GM12891 (cell line): ENCODE results near the gene HMCN2.

Experiments used
- PAX5 ChIP-seq: IDR thresholded peaks from 2 replicates; pipeline ENCODE4 v1.6.1; 2011; ENCODE audit warnings: low read length, moderate library complexity, mild to moderate bottlenecking; ENCODE audit not compliant: insufficient read depth, severe bottlenecking
- POLR2A ChIP-seq: IDR thresholded peaks from 2 replicates; pipeline ENCODE4 v1.6.1; 2011; ENCODE audit warnings: low read depth, low read length, control low read depth
- POLR2AphosphoS5 ChIP-seq: IDR thresholded peaks from 2 replicates; pipeline ENCODE4 v1.6.1; 2011; ENCODE audit warnings: low read depth, low read length, control low read depth
- POU2F2 ChIP-seq: IDR thresholded peaks from 2 replicates; pipeline ENCODE4 v1.6.1; 2011; ENCODE audit warnings: low read depth, mild to moderate bottlenecking, control low read depth, low read length, moderate library complexity
- SPI1 ChIP-seq: IDR thresholded peaks from 2 replicates; pipeline ENCODE4 v1.6.1; 2011; ENCODE audit warnings: low read depth, low read length, control low read depth
- TAF1 ChIP-seq: IDR thresholded peaks from 2 replicates; pipeline ENCODE4 v1.6.1; 2011; ENCODE audit warnings: low read depth, low read length, control low read depth

- no peak for TF ChIP-seq SPI1
- no peak for TF ChIP-seq POLR2AphosphoS5
- TF ChIP-seq POLR2A: no peak
- TF ChIP-seq TAF1: no peak
- TF ChIP-seq POU2F2: no peak
- TF ChIP-seq PAX5: no peak
Observed at GRCh38 chr9:130268521-130269211, 3.1 kb downstream of the HMCN2 start.
